Measurements from ENCODE around the gene MARK3.

MARK3 gene

GRCh38 chr14:103526914-103527248 lies 141.7 kb downstream of the MARK3 start:
- DNase-seq (ENCODE audit: low spot score), result no peak

- DNase-seq (ENCODE audit: low spot score), result no peak
Measured at GRCh38 chr14:103527408-103528145, 142.4 kb downstream of the MARK3 start.

- no peak for DNase-seq (ENCODE audit: low spot score)
Measured at GRCh38 chr14:103528146-103528586, 143.0 kb downstream of the MARK3 start.

GRCh38 chr14:103528587-103529382 lies 143.6 kb downstream of the MARK3 start, which contains the start of gene TRMT61A:
Gene TRMT61A (plus strand): TSS chr14:103529196. CDS start chr14:103529979, 783 bp downstream.
- peak; percentile 95 for DNase-seq (ENCODE audit: low spot score)

- no peak for DNase-seq (ENCODE audit: low spot score)
Measured at GRCh38 chr14:103529383-103530365, 144.5 kb downstream of the MARK3 start.

- no peak for DNase-seq (ENCODE audit: low spot score)
Measured at GRCh38 chr14:103530390-103530789, 145.2 kb downstream of the MARK3 start.

GRCh38 chr14:103530831-103531230 lies 145.6 kb downstream of the MARK3 start:
- DNase-seq (ENCODE audit: low spot score), result no peak

GRCh38 chr14:103531421-103532215 lies 146.4 kb downstream of the MARK3 start:
- no peak for DNase-seq (ENCODE audit: low spot score)

- no peak for DNase-seq (ENCODE audit: low spot score)
Measured at GRCh38 chr14:103532216-103533136, 147.3 kb downstream of the MARK3 start.

GRCh38 chr14:103533137-103533998 lies 148.2 kb downstream of the MARK3 start:
- DNase-seq (ENCODE audit: low spot score), result no peak

GRCh38 chr14:103533999-103534575 lies 148.9 kb downstream of the MARK3 start:
- no peak for DNase-seq (ENCODE audit: low spot score)

- DNase-seq (ENCODE audit: low spot score), result no peak
Measured at GRCh38 chr14:103534576-103535061, 149.4 kb downstream of the MARK3 start.

GRCh38 chr14:103535081-103535890 lies 150.1 kb downstream of the MARK3 start:
- no peak for DNase-seq (ENCODE audit: low spot score)

GRCh38 chr14:103535891-103536565 lies 150.8 kb downstream of the MARK3 start:
- no peak for DNase-seq (ENCODE audit: low spot score)

GRCh38 chr14:103536693-103537092 lies 151.5 kb downstream of the MARK3 start:
- DNase-seq (ENCODE audit: low spot score), result no peak

- DNase-seq (ENCODE audit: low spot score), result no peak
Measured at GRCh38 chr14:103537175-103537990, 152.2 kb downstream of the MARK3 start.
